H9 (cell line): ENCODE measurements around the gene CDC25A. TPM values are rescaled to one million over a fixed set of nuclear protein-coding genes. Genes with fewer than 3 reads are reported as not detected.
A peak's percentile ranks its signal among the peaks of the same experiment; 100 is the strongest.

Experiments used
- DNase-seq: peaks from one replicate; pipeline ENCODE4 v3.0.0-alpha.2; 2017
- H2AFZ ChIP-seq: one replicate; pipeline ENCODE4 v1.6.1; 2013; ENCODE audit warnings: mild to moderate bottlenecking, low read length, control low read depth, moderate library complexity
- H2AK5ac ChIP-seq: 2 replicates; pipeline ENCODE4 v1.6.1; 2013; ENCODE audit warnings: low read length, control low read depth, mixed read lengths; ENCODE audit not compliant: insufficient read length
- H2BK120ac ChIP-seq: one replicate; pipeline ENCODE4 v1.6.1; 2013; ENCODE audit warnings: low read depth, mild to moderate bottlenecking, low read length, control low read depth, inconsistent platforms; ENCODE audit not compliant: poor library complexity, severe bottlenecking
- H2BK12ac ChIP-seq: 2 replicates; pipeline ENCODE4 v1.6.1; 2013; ENCODE audit warnings: low read length, control low read depth, mixed read lengths, low read depth; ENCODE audit not compliant: insufficient read length
- H2BK15ac ChIP-seq: 2 replicates; pipeline ENCODE4 v1.6.1; 2013; ENCODE audit warnings: low read depth, low read length, control low read depth
- H2BK20ac ChIP-seq: one replicate; pipeline ENCODE4 v1.6.1; 2013; ENCODE audit warnings: low read depth, mild to moderate bottlenecking, low read length, control low read depth, inconsistent platforms; ENCODE audit not compliant: poor library complexity, severe bottlenecking
- H2BK5ac ChIP-seq: 2 replicates; pipeline ENCODE4 v1.6.1; 2013; ENCODE audit warnings: low read length, control low read depth, mixed read lengths; ENCODE audit not compliant: insufficient read length
- H3K14ac ChIP-seq: 2 replicates; pipeline ENCODE4 v1.6.1; 2013; ENCODE audit warnings: low read length, control low read depth; ENCODE audit not compliant: insufficient read depth
- H3K18ac ChIP-seq: 2 replicates; pipeline ENCODE4 v1.6.1; 2013; ENCODE audit warnings: low read depth, mild to moderate bottlenecking, mixed read lengths, low read length, control low read depth; ENCODE audit not compliant: insufficient read length
- H3K23ac ChIP-seq: 2 replicates; pipeline ENCODE4 v1.6.1; 2013; ENCODE audit warnings: low read length, control low read depth, mixed read lengths, low read depth; ENCODE audit not compliant: insufficient read length
- H3K23me2 ChIP-seq: 2 replicates; pipeline ENCODE4 v1.6.1; 2013; ENCODE audit warnings: low read depth, mild to moderate bottlenecking, mixed read lengths, low read length, control low read depth; ENCODE audit not compliant: insufficient read length, poor library complexity, severe bottlenecking
- H3K27ac ChIP-seq: 2 replicates; pipeline ENCODE4 v1.5.1; 2013; ENCODE audit warnings: low read length, control low read depth, mixed read lengths, low read depth; ENCODE audit not compliant: insufficient read length
- H3K27me3 ChIP-seq: 2 replicates; pipeline ENCODE4 v1.6.1; 2013; ENCODE audit warnings: low read length, control low read depth, inconsistent platforms; ENCODE audit not compliant: insufficient read depth
- H3K4ac ChIP-seq: 2 replicates; pipeline ENCODE4 v1.6.1; 2013; ENCODE audit warnings: low read depth, mild to moderate bottlenecking, control low read depth, inconsistent platforms, low read length, moderate library complexity
- H3K4me1 ChIP-seq: 2 replicates; pipeline ENCODE4 v1.6.1; 2013; ENCODE audit warnings: low read length, control low read depth, inconsistent platforms; ENCODE audit not compliant: insufficient read depth
- H3K4me2 ChIP-seq: 2 replicates; pipeline ENCODE4 v1.6.1; 2013; ENCODE audit warnings: low read length, control low read depth, mixed read lengths; ENCODE audit not compliant: insufficient read length, insufficient read depth
- H3K56ac ChIP-seq: 2 replicates; pipeline ENCODE4 v1.6.1; 2013; ENCODE audit warnings: low read depth, mild to moderate bottlenecking, mixed read lengths, low read length, control low read depth; ENCODE audit not compliant: insufficient read length
- H3K79me1 ChIP-seq: 2 replicates; pipeline ENCODE4 v1.6.1; 2013; ENCODE audit warnings: low read depth, mild to moderate bottlenecking, moderate library complexity, low read length, control low read depth, inconsistent platforms; ENCODE audit not compliant: insufficient read depth, poor library complexity, severe bottlenecking
- H3K79me2 ChIP-seq: 2 replicates; pipeline ENCODE4 v1.6.1; 2013; ENCODE audit warnings: low read length, control low read depth, inconsistent platforms; ENCODE audit not compliant: insufficient read depth
- H3K9ac ChIP-seq: 2 replicates; pipeline ENCODE4 v1.6.1; 2013; ENCODE audit warnings: low read length, control low read depth, mixed read lengths; ENCODE audit not compliant: insufficient read length; ENCODE audit errors: extremely low read depth
- H3K9me3 ChIP-seq: one replicate; pipeline ENCODE4 v1.6.1; 2013; ENCODE audit warnings: low read depth, low read length, inconsistent platforms; ENCODE audit not compliant: control insufficient read depth
- H3T11ph ChIP-seq: one replicate; pipeline ENCODE4 v1.6.1; 2013; ENCODE audit warnings: mild to moderate bottlenecking, low read length, control low read depth, inconsistent platforms
- H4K20me1 ChIP-seq: one replicate; pipeline ENCODE4 v1.6.1; 2013; ENCODE audit not compliant: control insufficient read depth, insufficient read length, insufficient read depth
- H4K5ac ChIP-seq: 2 replicates; pipeline ENCODE4 v1.6.1; 2013; ENCODE audit warnings: low read depth, mild to moderate bottlenecking, mixed read lengths, low read length, control low read depth; ENCODE audit not compliant: insufficient read length
- H4K8ac ChIP-seq: replicated peaks from 2 replicates; pipeline ENCODE4 v1.6.1; 2013; ENCODE audit warnings: low read length, control low read depth, mixed read lengths, low read depth; ENCODE audit not compliant: insufficient read length
- H4K91ac ChIP-seq: 2 replicates; pipeline ENCODE4 v1.6.1; 2013; ENCODE audit warnings: low read depth, mild to moderate bottlenecking, moderate library complexity, mixed read lengths, low read length, control low read depth; ENCODE audit not compliant: insufficient read length
- H3K27ac Mint-ChIP-seq, 3 experiments: 2 replicates in 2 of 3; 3 replicates in 1 of 3; pipeline ENCODE4 v1.8.0; 2020 to 2021; ENCODE audit warnings: mixed read lengths in 3 of 3, mild to moderate bottlenecking in 1 of 3, moderate library complexity in 1 of 3
- H3K27me3 Mint-ChIP-seq: 2 replicates; pipeline ENCODE4 v1.8.0; 2021; ENCODE audit warnings: low read depth, mild to moderate bottlenecking, moderate library complexity, mixed read lengths
- H3K36me3 Mint-ChIP-seq, 3 experiments: 2 replicates in 2 of 3; 3 replicates in 1 of 3; pipeline ENCODE4 v1.8.0; 2020 to 2021; ENCODE audit warnings: low read depth in 3 of 3, mixed read lengths in 3 of 3; ENCODE audit not compliant: insufficient read depth in 1 of 3
- H3K4me1 Mint-ChIP-seq, 2 experiments: 2 replicates each; pipeline ENCODE4 v1.8.0; 2020; ENCODE audit warnings: mixed read lengths in 2 of 2
- H3K4me3 Mint-ChIP-seq, 2 experiments: 2 replicates in 1 of 2; 3 replicates in 1 of 2; pipeline ENCODE4 v1.8.0; 2020 to 2021; ENCODE audit warnings: mild to moderate bottlenecking in 2 of 2, mixed read lengths in 2 of 2, moderate library complexity in 1 of 2
- H3K9me3 Mint-ChIP-seq, 2 experiments: 2 replicates in 1 of 2; 3 replicates in 1 of 2; pipeline ENCODE4 v1.8.0; 2020; ENCODE audit warnings: mild to moderate bottlenecking in 2 of 2, mixed read lengths in 2 of 2, moderate library complexity in 1 of 2
- WGBS: extraction: QIAGEN DNeasy Blood & Tissue Kit; methylation state at CpG from one replicate; pipeline ENCODE4 v1.1.7; 2013; ENCODE audit warnings: missing lambda C conversion rate, low lambda C conversion rate, mixed read lengths; ENCODE audit not compliant: insufficient read length; ENCODE audit errors: extremely low coverage; 5-methylcytosine and 5-hydroxymethylcytosine counted together
- total RNA-seq: library from RNA; stranded (reverse); gene quantifications from 2 replicates; pipeline ENCODE4 v1.2.1, GENCODE V29; 2021
- TF ChIP-seq, protein P1 (sequence below): fragments of 200-600 bp; sonication (generic); conservative IDR thresholded peaks from 3 replicates; pipeline ENCODE4 v1.8.0; 2021; ENCODE audit warnings: antibody characterized with exemption, mild to moderate bottlenecking

Gene CDC25A
- total RNA-seq, 1 experiment from 2014 or later: 83.3 TPM

DNA sequence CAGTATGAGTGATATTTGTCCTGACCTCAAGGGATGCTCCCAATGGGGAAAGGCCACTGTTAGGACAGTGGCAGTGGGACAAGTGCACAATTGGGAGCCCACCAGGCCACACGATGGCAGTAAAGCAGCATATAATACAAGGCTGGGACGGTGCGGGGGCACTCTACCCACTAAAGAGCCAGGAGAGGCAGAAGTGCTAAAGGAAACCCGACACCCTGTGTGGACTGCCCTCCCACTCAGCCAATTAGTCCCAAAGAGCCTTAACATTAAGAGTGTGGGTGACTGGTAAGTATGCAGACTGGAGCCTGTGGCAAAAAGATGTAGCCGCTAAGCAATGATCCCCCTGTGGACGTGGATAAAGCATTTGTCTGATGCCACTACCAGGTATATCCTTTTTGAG is 44.5 kb upstream of the CDC25A start:
- Histone ChIP-seq H3K4ac (no peak overlapping the region), H2AFZ (no peak overlapping the region)
- H3K27ac Mint-ChIP-seq: peak overlapping the region in 2 of 3 experiments; percentile 25 to 89; a peak in 3 of 7 replicates

More for the DNA sequence above, 44.5 kb upstream of the CDC25A start:
- H2AK5ac ChIP-seq: no peak overlapping the region
- H4K5ac ChIP-seq: no peak overlapping the region
- H4K8ac ChIP-seq: no peak overlapping the region
- H4K20me1 ChIP-seq: no peaks in the 10 kb centered on the region
- H3K56ac ChIP-seq: no peak overlapping the region
- TF ChIP-seq, protein P1, sequence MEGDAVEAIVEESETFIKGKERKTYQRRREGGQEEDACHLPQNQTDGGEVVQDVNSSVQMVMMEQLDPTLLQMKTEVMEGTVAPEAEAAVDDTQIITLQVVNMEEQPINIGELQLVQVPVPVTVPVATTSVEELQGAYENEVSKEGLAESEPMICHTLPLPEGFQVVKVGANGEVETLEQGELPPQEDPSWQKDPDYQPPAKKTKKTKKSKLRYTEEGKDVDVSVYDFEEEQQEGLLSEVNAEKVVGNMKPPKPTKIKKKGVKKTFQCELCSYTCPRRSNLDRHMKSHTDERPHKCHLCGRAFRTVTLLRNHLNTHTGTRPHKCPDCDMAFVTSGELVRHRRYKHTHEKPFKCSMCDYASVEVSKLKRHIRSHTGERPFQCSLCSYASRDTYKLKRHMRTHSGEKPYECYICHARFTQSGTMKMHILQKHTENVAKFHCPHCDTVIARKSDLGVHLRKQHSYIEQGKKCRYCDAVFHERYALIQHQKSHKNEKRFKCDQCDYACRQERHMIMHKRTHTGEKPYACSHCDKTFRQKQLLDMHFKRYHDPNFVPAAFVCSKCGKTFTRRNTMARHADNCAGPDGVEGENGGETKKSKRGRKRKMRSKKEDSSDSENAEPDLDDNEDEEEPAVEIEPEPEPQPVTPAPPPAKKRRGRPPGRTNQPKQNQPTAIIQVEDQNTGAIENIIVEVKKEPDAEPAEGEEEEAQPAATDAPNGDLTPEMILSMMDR: peak; percentile 80
- no peak overlapping the region for H2BK15ac ChIP-seq
- no peak overlapping the region for H3K9ac ChIP-seq
- H3K27ac ChIP-seq: no peak overlapping the region
- H2BK5ac ChIP-seq: no peak overlapping the region
- H4K91ac ChIP-seq: no peak overlapping the region
- Mint-ChIP-seq H3K4me1 (peaks cover 18 to 26% of the 10 kb centered on the region in 2 experiments), H3K27me3 (peaks cover 2% of the 10 kb centered on the region; the same call in 1 of the 2 replicates), H3K9me3 (peaks cover 19% of the 10 kb centered on the region in 2 experiments), H3K36me3 (peaks cover 15 to 18% (median 16%) of the 10 kb centered on the region in 3 experiments), H3K4me3 (no peak overlapping the region)
- H3K14ac ChIP-seq: no peak overlapping the region
- no peaks in the 10 kb centered on the region for H3K27me3 ChIP-seq
- no peak overlapping the region for H2BK20ac ChIP-seq
- no peak overlapping the region for H3K4me2 ChIP-seq
- no peaks in the 10 kb centered on the region for H3K4me1 ChIP-seq
- no peaks in the 10 kb centered on the region for H3K9me3 ChIP-seq
- no peaks in the 10 kb centered on the region for H3K79me1 ChIP-seq
- no CpG with 5 or more reads among the region's 6 CpGs for WGBS
- no peak overlapping the region for H3K23ac ChIP-seq
- no peak overlapping the region for H2BK120ac ChIP-seq
- H3K79me2 ChIP-seq: no peaks in the 10 kb centered on the region
- no peaks in the 10 kb centered on the region for H3K23me2 ChIP-seq
- no peak overlapping the region for H2BK12ac ChIP-seq
- H3T11ph ChIP-seq: no peak overlapping the region
- no peak overlapping the region for H3K18ac ChIP-seq
- DNase-seq: peak; percentile 89
